K562 (cell line): Measurements from ENCODE around the gene FTO. TPM values are rescaled to one million over a fixed set of nuclear protein-coding genes. Genes with fewer than 3 reads are reported as not detected.

Experiments used
- KDM1A ChIP-seq, 2 experiments: fragments of 450-650 bp; IDR thresholded peaks; 2 replicates each; pipeline ENCODE4 v1.6.1; 2016; ENCODE audit warnings: mild to moderate bottlenecking in 2 of 2
- MECOM ChIP-seq: fragments of 250-450 bp; sonication (Bioruptor Pico); IDR thresholded peaks from 2 replicates; pipeline ENCODE4 v1.8.0; 2022; ENCODE audit warnings: inconsistent platforms
- POLR3A ChIP-seq: IDR thresholded peaks from 2 replicates; pipeline ENCODE4 v1.6.1; 2011; ENCODE audit warnings: borderline replicate concordance, mild to moderate bottlenecking, moderate library complexity; ENCODE audit not compliant: insufficient read length, insufficient read depth; ENCODE audit errors: extremely low read depth
- PTRF ChIP-seq: fragments of 450-650 bp; IDR thresholded peaks from 2 replicates; pipeline ENCODE4 v1.6.1; 2016; ENCODE audit warnings: mild to moderate bottlenecking, missing genetic modification characterization, missing compliant biosample characterization
- SAP30 ChIP-seq: fragments of 200-600 bp; sonication (generic); IDR thresholded peaks from 2 replicates; pipeline ENCODE4 v1.6.1; 2012; ENCODE audit warnings: borderline replicate concordance, low read depth, mild to moderate bottlenecking, moderate library complexity, low read length, control low read depth, inconsistent platforms; ENCODE audit not compliant: insufficient read depth, poor library complexity, severe bottlenecking
- ZNF197 ChIP-seq: fragments of 200-800 bp; sonication (Bioruptor generic); IDR thresholded peaks from 2 replicates; pipeline ENCODE4 v1.6.1; 2016; ENCODE audit warnings: low read depth, missing genetic modification characterization, missing compliant biosample characterization
- ZNF436 ChIP-seq: fragments of 250-450, 450-650 bp; sonication (Bioruptor Pico); formaldehyde crosslinking; IDR thresholded peaks from 2 replicates; pipeline ENCODE4 v1.7.0; 2020; ENCODE audit warnings: mild to moderate bottlenecking
- ZNF584 ChIP-seq: fragments of 200-800 bp; sonication (Bioruptor generic); IDR thresholded peaks from 2 replicates; pipeline ENCODE4 v1.6.1; 2016; ENCODE audit warnings: low read depth, mild to moderate bottlenecking, missing genetic modification characterization, missing compliant biosample characterization
- polyA plus RNA-seq, 8 experiments: library from polyadenylated mRNA; depleted of rRNA in 4 of 8; stranded (reverse) in 5 of 8; unstranded in 3 of 8; fragments of >200 nt; fragmentation: Nextera tagmentation in 2 of 8; fragmentation: Illumina TruSeq in 1 of 8; extraction: Ambion mirVana in 2 of 8; extraction: Trizol in 1 of 8; gene quantifications; 2 replicates each; pipeline versions ENCODE4 v1.2.1 to v1.2.3, GENCODE V29; 2011 to 2014; ENCODE audit warnings: inconsistent platforms in 1 of 8, missing spikeins in 1 of 8
- total RNA-seq, 7 experiments: library from RNA; depleted of rRNA in 6 of 7; stranded (reverse); fragments of >200 nt in 6 of 7; fragmentation: Illumina TruSeq in 2 of 7; extraction: Trizol in 2 of 7; gene quantifications; 2 replicates each; pipeline versions ENCODE4 v1.2.1 to v1.2.3, GENCODE V29; 2011 to 2021; ENCODE audit warnings: low replicate concordance in 1 of 7
- TF ChIP-seq, protein P1 (sequence below): fragments of 450-650 bp; formaldehyde crosslinking; IDR thresholded peaks from 2 replicates; pipeline ENCODE4 v1.4.0; 2020; ENCODE audit warnings: mild to moderate bottlenecking, mixed read lengths
- TF ChIP-seq, protein P2 (sequence below), 2 experiments: IDR thresholded peaks; 2 replicates each; pipeline ENCODE4 v1.6.1; 2011; ENCODE audit warnings: borderline replicate concordance in 1 of 2, control low read depth in 1 of 2, low read depth in 1 of 2, low read length in 1 of 2, mild to moderate bottlenecking in 1 of 2, mixed read lengths in 1 of 2, moderate library complexity in 1 of 2; ENCODE audit not compliant: insufficient read depth in 1 of 2, insufficient read length in 1 of 2, poor library complexity in 1 of 2, severe bottlenecking in 1 of 2; ENCODE audit errors: extremely low read depth in 1 of 2
- TF ChIP-seq, protein P3 (sequence below), 2 experiments: fragments of 450-650 bp in 1 of 2; sonication (generic) in 1 of 2; formaldehyde crosslinking in 1 of 2; IDR thresholded peaks; 2 replicates each; pipeline versions ENCODE4 v1.7.1 to v1.9.0; 2016 to 2022; ENCODE audit warnings: inconsistent platforms in 1 of 2, mild to moderate bottlenecking in 1 of 2, missing genetic modification reagents in 1 of 2
- TF ChIP-seq, protein P4 (sequence below): fragments of 200-400 bp; formaldehyde crosslinking; IDR thresholded peaks from 2 replicates; pipeline ENCODE4 v1.6.1; 2017; ENCODE audit warnings: mild to moderate bottlenecking, low read depth, low read length, moderate library complexity

Gene FTO
- total and polyA plus RNA-seq, 9 of the 15 experiments (the other 6 are each of a cell fraction or from before 2014, with no cell fraction given) = 11.3 to 27.7 (median 25.5) TPM

DNA sequence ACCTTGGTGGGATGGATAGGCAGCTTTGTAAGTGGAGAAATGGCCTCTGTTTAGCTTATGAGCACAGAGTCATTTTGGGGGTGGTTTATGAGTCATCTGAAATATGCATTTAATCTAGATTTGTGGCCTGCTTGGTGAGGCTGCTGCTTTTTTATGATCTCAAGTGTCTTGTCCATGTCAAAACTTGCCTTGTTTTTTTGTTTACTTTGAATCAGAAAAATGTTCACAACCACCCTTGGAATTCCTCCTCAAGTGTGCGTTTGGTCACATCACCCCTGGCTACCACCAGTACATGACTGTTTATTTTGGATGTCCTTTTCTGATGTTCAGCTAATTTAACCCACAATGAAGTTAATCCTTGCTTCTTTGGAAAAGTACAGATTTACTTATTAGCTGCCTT, 64.6 kb downstream of the FTO start (continued):
- TF ChIP-seq, protein P1, sequence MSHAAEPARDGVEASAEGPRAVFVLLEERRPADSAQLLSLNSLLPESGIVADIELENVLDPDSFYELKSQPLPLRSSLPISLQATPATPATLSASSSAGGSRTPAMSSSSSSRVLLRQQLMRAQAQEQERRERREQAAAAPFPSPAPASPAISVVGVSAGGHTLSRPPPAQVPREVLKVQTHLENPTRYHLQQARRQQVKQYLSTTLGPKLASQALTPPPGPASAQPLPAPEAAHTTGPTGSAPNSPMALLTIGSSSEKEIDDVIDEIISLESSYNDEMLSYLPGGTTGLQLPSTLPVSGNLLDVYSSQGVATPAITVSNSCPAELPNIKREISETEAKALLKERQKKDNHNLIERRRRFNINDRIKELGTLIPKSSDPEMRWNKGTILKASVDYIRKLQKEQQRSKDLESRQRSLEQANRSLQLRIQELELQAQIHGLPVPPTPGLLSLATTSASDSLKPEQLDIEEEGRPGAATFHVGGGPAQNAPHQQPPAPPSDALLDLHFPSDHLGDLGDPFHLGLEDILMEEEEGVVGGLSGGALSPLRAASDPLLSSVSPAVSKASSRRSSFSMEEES (CRISPR knock-in tag) = no peak
- TF ChIP-seq SAP30 (no peak), ZNF436 (no peak), ZNF197 (CRISPR knock-in tag) (no peak), ZNF584 (CRISPR knock-in tag) (no peak), MECOM (no peak), POLR3A (no peak), PTRF (tag) (no peak), KDM1A (IDR thresholded peaks at IDR 0.05) (0 out of 4 replicates have a peak, but pooled peaks of 1 of the 2 experiments have one; percentile 7)
- TF ChIP-seq, protein P2, sequence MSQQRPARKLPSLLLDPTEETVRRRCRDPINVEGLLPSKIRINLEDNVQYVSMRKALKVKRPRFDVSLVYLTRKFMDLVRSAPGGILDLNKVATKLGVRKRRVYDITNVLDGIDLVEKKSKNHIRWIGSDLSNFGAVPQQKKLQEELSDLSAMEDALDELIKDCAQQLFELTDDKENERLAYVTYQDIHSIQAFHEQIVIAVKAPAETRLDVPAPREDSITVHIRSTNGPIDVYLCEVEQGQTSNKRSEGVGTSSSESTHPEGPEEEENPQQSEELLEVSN (IDR thresholded peaks at IDR 0.05; ENCODE audit: borderline replicate concordance in 1 of 2, extremely low read depth in 1 of 2, insufficient read depth in 1 of 2, insufficient read length in 1 of 2, low read depth in 1 of 2, low read length in 1 of 2, poor library complexity in 1 of 2, severe bottlenecking in 1 of 2) = no peak
- TF ChIP-seq, protein P3, sequence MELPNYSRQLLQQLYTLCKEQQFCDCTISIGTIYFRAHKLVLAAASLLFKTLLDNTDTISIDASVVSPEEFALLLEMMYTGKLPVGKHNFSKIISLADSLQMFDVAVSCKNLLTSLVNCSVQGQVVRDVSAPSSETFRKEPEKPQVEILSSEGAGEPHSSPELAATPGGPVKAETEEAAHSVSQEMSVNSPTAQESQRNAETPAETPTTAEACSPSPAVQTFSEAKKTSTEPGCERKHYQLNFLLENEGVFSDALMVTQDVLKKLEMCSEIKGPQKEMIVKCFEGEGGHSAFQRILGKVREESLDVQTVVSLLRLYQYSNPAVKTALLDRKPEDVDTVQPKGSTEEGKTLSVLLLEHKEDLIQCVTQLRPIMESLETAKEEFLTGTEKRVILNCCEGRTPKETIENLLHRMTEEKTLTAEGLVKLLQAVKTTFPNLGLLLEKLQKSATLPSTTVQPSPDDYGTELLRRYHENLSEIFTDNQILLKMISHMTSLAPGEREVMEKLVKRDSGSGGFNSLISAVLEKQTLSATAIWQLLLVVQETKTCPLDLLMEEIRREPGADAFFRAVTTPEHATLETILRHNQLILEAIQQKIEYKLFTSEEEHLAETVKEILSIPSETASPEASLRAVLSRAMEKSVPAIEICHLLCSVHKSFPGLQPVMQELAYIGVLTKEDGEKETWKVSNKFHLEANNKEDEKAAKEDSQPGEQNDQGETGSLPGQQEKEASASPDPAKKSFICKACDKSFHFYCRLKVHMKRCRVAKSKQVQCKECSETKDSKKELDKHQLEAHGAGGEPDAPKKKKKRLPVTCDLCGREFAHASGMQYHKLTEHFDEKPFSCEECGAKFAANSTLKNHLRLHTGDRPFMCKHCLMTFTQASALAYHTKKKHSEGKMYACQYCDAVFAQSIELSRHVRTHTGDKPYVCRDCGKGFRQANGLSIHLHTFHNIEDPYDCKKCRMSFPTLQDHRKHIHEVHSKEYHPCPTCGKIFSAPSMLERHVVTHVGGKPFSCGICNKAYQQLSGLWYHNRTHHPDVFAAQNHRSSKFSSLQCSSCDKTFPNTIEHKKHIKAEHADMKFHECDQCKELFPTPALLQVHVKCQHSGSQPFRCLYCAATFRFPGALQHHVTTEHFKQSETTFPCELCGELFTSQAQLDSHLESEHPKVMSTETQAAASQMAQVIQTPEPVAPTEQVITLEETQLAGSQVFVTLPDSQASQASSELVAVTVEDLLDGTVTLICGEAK (IDR thresholded peaks at IDR 0.05) = no peak
- TF ChIP-seq, protein P3 (CRISPR knock-in tag; IDR thresholded peaks at IDR 0.05) = no peak
- TF ChIP-seq, protein P4, sequence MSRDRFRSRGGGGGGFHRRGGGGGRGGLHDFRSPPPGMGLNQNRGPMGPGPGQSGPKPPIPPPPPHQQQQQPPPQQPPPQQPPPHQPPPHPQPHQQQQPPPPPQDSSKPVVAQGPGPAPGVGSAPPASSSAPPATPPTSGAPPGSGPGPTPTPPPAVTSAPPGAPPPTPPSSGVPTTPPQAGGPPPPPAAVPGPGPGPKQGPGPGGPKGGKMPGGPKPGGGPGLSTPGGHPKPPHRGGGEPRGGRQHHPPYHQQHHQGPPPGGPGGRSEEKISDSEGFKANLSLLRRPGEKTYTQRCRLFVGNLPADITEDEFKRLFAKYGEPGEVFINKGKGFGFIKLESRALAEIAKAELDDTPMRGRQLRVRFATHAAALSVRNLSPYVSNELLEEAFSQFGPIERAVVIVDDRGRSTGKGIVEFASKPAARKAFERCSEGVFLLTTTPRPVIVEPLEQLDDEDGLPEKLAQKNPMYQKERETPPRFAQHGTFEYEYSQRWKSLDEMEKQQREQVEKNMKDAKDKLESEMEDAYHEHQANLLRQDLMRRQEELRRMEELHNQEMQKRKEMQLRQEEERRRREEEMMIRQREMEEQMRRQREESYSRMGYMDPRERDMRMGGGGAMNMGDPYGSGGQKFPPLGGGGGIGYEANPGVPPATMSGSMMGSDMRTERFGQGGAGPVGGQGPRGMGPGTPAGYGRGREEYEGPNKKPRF = no peak
